ENCODE measurements around the gene NPS.

NPS gene

GRCh38 chr10:127549009-127549408 is at the start of gene NPS:
TSS of gene NPS (plus strand) at chr10:127549309. CDS start at chr10:127549369, 60 bp downstream.
- H3K27ac ChIP-seq = no peak within 1 kb of the TSS
- CTCF ChIA-PET = interaction anchor here (0.8 kb wide), 1 partner anchor 42 kb away, joined by 3 read pairs; no protein-coding TSS in a partner anchor
- DNase-seq (ENCODE audit: low spot score) = no peak
- POLR2A ChIA-PET (ENCODE audit: low non-redundant PET) = interaction anchor here (0.7 kb wide), 1 partner anchor 66 kb away, joined by 7 read pairs; no protein-coding TSS in a partner anchor
- TF ChIP-seq CTCF (conservative IDR thresholded peaks at IDR 0.05; ENCODE audit: low read depth) = no peak

- H3K27ac ChIP-seq = no peak overlapping the region
- DNase-seq (ENCODE audit: low spot score) = no peak
- POLR2A ChIA-PET (ENCODE audit: low non-redundant PET) = no interaction called here
- CTCF ChIA-PET = interaction anchor here (0.6 kb wide), 1 partner anchor 27 kb away, joined by 4 read pairs; no protein-coding TSS in a partner anchor
- no peak for TF ChIP-seq CTCF (conservative IDR thresholded peaks at IDR 0.05; ENCODE audit: low read depth)
These were observed 49.0 kb upstream of the NPS start for GRCh38 chr10:127500127-127500526.

- ChIA-PET CTCF (no interaction called here), POLR2A (ENCODE audit: low non-redundant PET) (no interaction called here)
- DNase-seq (ENCODE audit: low spot score) = no peak
- TF ChIP-seq CTCF (conservative IDR thresholded peaks at IDR 0.05; ENCODE audit: low read depth) = no peak
- no peak overlapping the region for H3K27ac ChIP-seq
These were observed 43.0 kb upstream of the NPS start for GRCh38 chr10:127506094-127506493.

- ChIA-PET CTCF (no interaction called here), POLR2A (ENCODE audit: low non-redundant PET) (no interaction called here)
- no peak for TF ChIP-seq CTCF (conservative IDR thresholded peaks at IDR 0.05; ENCODE audit: low read depth)
- H3K27ac ChIP-seq = no peak overlapping the region
- DNase-seq (ENCODE audit: low spot score) = no peak
These were observed 26.8 kb upstream of the NPS start for GRCh38 chr10:127522298-127522697.

- ChIA-PET POLR2A (ENCODE audit: low non-redundant PET) (no interaction called here), CTCF (interaction anchor here (0.8 kb wide), 1 partner anchor 1088 kb away, joined by 3 read pairs; no protein-coding TSS in a partner anchor)
- no peak overlapping the region for H3K27ac ChIP-seq
- DNase-seq (ENCODE audit: low spot score) = no peak
- no peak for TF ChIP-seq CTCF (conservative IDR thresholded peaks at IDR 0.05; ENCODE audit: low read depth)
These were observed 25.6 kb upstream of the NPS start for GRCh38 chr10:127523476-127523875.

- H3K27ac ChIP-seq = no peak overlapping the region
- CTCF ChIA-PET = no interaction called here
- POLR2A ChIA-PET (ENCODE audit: low non-redundant PET) = no interaction called here
These were observed 24.9 kb upstream of the NPS start for GRCh38 chr10:127524229-127524628.

More at GRCh38 chr10:127524229-127524628, 24.9 kb upstream of the NPS start:
- TF ChIP-seq CTCF (conservative IDR thresholded peaks at IDR 0.05; ENCODE audit: low read depth) = no peak
- no peak for DNase-seq (ENCODE audit: low spot score)
